ENCODE results near the gene THYN1.
"Not testable (repeated sequence)": the region's sequence is repeated elsewhere in the genome, so short reads cannot be mapped to it uniquely, and the experiment has no call there.

THYN1 gene

DNA sequence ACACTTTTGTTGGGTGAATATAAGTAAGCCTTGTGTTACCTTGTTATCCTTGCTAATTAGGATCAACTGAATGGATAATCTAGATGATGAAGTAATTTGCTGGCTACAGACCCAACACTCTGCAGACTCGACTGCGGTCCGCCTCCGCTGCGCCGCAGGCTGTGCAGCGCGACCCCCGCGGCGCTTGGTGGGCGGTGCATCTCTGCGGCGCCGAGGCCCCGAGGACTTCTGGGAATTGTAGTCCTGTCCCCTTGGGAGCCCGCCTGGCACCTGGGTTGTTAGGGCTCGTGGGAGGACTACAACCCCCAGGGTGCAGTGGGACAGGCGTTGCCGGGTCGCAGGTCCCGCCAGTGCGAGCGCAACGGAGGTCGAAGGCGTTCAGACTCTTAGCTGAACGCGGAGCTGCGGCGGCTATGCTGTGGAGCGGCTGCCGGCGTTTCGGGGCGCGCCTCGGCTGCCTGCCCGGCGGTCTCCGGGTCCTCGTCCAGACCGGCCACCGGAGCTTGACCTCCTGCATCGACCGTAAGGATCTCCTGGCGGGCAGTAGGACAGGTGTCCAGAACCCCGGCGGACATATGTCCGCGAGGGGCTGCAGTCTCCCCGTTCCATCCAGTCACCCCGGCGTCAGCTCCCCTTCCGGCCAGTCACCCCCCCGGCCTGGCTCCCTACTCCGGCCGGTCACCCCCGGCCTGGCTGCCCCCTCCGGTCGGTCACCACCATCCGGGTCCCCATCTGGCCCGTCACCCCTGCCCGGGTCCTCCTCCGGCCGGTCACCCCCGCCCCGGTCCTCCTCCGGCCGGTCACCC lies at the start of gene THYN1, which contains the start of gene ACAD8:
THYN1 (minus strand) TSS at position 165 of the 806 bp plus-strand sequence. CDS start 470 bp downstream, outside the sequence.
ACAD8 (plus strand) TSS at position 381 of the 806 bp plus-strand sequence; CDS start at position 414, 33 bp downstream.
- DNase-seq: peak; percentile 88

- DNase-seq: no peak
Measured at GRCh38 chr11:134294664-134295063, 41.5 kb upstream of the THYN1 start.

DNA sequence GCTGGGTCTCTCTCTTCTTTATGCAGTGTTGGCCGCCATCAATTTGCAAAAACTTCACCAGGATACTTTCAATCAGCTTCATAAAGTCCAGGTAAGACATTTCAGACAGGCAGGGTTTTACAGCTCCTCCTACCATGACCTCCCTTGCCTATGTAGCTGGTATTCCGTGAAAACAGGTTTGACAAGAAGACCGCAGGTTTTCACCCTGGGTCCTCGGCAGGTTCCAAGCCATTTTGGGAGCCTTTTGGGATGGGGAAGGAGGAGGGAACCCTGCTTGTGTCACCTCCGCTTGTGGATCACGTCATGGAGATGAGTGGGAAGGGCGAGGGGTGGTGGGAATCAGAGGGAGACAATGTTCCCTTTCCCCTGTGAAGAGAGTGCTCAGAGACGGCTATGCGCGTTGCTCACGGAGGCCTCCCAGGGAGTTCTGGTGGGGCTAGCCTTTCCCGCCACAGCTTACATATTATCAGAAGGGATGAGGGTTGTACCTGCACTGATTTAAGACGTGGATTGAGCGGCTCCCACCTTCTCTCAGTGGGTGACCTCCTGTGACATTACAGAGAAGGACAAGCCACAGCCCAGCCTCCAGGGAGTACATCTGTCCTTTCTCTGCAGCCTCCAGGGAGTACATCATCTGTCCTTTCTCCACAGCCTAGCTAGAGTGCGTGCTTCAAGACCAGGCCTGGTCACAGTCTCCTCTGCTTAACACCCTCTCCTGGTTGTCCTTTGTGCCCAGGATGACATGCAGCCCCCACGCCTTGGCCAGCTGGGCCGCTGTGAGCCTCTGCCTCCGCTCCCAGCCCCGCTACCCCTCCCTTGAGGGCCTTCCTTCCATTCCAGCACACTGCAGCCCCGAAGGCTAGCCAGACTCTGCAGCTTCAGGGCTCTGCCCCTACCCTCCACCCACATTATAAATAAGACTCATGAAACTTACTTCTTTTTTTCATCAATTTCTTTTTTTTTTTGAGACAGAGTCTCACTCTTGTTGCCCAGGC lies 40.3 kb upstream of the THYN1 start:
- DNase-seq: no peak

GRCh38 chr11:134292661-134293060 lies 39.5 kb upstream of the THYN1 start:
- DNase-seq: no peak

GRCh38 chr11:134291196-134291595 lies 38.0 kb upstream of the THYN1 start:
- DNase-seq: no peak

GRCh38 chr11:134290646-134291045 lies 37.5 kb upstream of the THYN1 start:
- no peak for DNase-seq

- DNase-seq: no peak
Measured at GRCh38 chr11:134289789-134290188, 36.6 kb upstream of the THYN1 start.

DNA sequence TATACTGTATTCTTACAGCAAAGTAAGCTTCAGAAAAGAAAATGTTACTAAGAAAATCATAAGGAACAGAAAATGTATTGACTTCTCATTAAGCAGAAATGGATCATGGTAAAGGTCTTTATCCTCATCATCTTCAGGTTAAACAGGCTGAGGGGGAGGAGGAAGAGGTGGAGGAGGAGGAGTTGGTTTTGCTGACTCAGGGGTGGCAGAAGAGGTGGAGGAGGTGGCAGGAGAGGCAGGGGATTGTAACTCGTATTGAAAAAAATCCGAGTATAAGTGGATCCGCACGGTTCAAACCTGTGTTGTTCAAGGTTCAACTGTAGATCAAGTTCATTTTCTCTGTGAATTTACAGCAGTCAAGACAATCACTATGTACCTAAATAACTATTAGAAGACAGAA lies 36.0 kb upstream of the THYN1 start:
- DNase-seq: no peak

GRCh38 chr11:134288486-134288885 lies 35.3 kb upstream of the THYN1 start:
- no peak for DNase-seq

DNA sequence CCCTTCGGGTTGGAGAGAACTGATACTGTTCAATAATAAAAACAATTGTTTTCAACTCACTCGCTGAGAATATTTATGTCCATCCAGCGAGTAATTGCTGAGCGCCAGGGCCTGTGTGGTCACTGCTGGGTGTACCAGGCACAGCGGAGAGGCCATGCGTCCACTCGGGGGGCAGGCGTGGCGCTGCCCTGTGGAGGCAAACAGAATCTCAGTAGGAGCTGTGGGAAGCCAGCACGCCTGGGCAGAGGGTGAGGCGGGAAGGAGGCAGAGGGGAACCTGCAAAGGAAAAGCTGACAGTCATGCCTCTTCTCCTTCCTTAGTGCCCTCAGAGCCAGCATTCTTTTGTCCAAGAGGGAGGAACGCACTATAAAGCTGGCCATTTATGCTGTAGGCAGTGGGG lies 34.4 kb upstream of the THYN1 start:
- DNase-seq: no peak

GRCh38 chr11:134284349-134284748 lies 31.2 kb upstream of the THYN1 start:
- not testable (repeated sequence) for DNase-seq

GRCh38 chr11:134283461-134284230 lies 30.5 kb upstream of the THYN1 start:
- DNase-seq: no peak

- DNase-seq: no peak
Measured at GRCh38 chr11:134282121-134283045, 29.2 kb upstream of the THYN1 start.

GRCh38 chr11:134281635-134282034 lies 28.5 kb upstream of the THYN1 start:
- DNase-seq: not testable (repeated sequence)

- no peak for DNase-seq
Measured at GRCh38 chr11:134278356-134278755, 25.2 kb upstream of the THYN1 start.

DNA sequence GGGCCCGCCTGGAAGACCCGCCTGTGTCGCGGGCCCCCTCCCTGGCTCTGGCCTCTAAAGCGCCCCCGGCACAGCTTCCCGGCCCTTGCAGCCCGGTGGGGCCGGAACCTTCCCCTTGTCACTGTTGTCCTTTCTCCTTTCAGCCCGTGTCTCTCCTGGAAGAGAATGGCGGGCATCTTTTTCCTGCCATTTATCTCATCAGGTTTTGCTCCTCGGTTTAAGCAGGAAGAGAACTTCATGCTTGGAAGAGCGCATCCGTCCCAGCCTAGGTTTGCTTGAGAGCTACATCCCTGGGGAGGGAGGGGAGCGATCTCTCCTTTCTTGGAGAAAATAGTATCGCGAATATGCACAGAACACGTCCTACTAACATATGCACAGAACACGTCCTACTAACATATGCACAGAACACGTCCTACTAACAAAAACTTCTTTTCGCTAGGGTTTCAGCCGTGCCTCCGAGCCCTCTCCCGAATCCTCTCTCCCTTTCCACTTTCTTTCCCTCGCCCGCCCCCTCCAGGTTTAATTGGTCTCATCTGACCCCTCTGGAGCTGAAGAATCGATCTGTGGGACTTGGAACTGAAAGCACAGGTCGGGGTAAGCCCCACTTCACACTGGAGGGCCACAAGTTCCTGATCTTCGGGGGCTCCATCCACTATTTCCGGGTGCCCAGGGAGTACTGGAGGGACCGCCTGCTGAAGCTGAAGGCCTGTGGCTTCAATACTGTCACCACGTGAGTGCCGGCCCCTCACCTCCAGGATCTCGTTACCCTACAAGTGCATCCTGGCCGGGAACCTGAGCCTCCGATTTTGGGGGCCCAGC lies 24.2 kb upstream of the THYN1 start:
- DNase-seq: no peak

GRCh38 chr11:134276396-134277182 lies 23.4 kb upstream of the THYN1 start:
- DNase-seq: no peak

GRCh38 chr11:134275534-134276395 lies 22.6 kb upstream of the THYN1 start, which contains the start of gene GLB1L3:
Gene GLB1L3, plus strand, starts transcription at chr11:134276379. Its CDS starts 362 bp downstream, at chr11:134276741.
- DNase-seq: no peak

GRCh38 chr11:134275188-134275533 lies 22.0 kb upstream of the THYN1 start:
- DNase-seq: no peak
